Stomach (tissue), 4 donors: ENCODE measurements around the gene TSEN54.

ENCODE experiments used
- POLR2AphosphoS5 ChIP-seq, 3 donors: sonication (generic); formaldehyde crosslinking; IDR thresholded peaks; one replicate each; pipeline ENCODE4 v1.6.1; 2016; ENCODE audit warnings: antibody characterized with exemption in 3 of 3
- TF ChIP-seq, protein P1 (sequence below), 7 experiments: fragments of 450-650 bp in 4 of 7; fragments of 200-600 bp in 3 of 7; sonication (generic) in 3 of 7; IDR thresholded peaks; one replicate each; pipeline ENCODE4 v1.5.1; 2016 to 2019; ENCODE audit warnings: antibody characterized with exemption in 7 of 7, control low read depth in 2 of 7, mild to moderate bottlenecking in 1 of 7

DNA sequence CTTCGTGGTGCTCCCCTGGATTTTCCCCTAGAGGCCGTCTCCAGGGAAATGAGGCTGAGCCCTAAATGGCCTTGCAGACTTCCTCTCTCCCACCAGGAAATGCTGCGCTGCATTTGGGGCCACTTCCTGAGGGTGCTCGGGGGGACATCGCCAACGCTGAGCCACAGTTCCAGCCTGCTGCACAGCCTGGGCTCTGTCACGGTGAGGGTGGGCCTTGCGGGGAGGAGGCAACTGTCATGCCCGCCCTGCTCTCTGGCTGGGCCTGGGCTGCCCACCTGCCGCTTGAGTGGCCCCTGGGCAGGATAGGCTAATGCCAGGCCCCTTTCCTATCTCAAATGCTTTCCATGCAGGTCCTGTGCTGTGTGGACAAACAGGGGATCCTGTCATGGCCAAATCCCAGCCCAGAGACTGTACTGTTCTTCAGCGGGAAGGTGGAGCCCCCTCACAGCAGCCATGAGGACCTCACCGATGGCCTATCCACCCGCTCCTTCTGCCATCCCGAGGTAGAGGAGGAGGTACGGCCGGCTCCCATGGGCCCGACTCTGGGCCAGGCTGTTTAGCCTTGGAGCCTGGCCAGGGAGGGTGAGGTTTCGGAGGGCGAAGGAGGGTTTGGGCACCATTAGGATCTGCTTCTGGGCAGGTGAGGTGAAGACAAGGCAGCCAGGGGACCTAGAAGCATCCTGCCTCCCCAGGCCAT is 25.2 kb upstream of the TSEN54 start:
- no peak for TF ChIP-seq POLR2AphosphoS5 (IDR thresholded peaks at IDR 0.05)
- TF ChIP-seq, protein P1, sequence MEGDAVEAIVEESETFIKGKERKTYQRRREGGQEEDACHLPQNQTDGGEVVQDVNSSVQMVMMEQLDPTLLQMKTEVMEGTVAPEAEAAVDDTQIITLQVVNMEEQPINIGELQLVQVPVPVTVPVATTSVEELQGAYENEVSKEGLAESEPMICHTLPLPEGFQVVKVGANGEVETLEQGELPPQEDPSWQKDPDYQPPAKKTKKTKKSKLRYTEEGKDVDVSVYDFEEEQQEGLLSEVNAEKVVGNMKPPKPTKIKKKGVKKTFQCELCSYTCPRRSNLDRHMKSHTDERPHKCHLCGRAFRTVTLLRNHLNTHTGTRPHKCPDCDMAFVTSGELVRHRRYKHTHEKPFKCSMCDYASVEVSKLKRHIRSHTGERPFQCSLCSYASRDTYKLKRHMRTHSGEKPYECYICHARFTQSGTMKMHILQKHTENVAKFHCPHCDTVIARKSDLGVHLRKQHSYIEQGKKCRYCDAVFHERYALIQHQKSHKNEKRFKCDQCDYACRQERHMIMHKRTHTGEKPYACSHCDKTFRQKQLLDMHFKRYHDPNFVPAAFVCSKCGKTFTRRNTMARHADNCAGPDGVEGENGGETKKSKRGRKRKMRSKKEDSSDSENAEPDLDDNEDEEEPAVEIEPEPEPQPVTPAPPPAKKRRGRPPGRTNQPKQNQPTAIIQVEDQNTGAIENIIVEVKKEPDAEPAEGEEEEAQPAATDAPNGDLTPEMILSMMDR (IDR thresholded peaks at IDR 0.05) = no peak
